Smooth muscle cell of bladder (primary cell): ENCODE results near the gene HIKESHI. TPM values are rescaled to one million over a fixed set of nuclear protein-coding genes. Genes with fewer than 3 reads are reported as not detected.

ENCODE experiments used
- total RNA-seq: library from RNA; depleted of rRNA; stranded (reverse); fragments of >200 nt; gene quantifications from 2 replicates; pipeline ENCODE4 v1.2.3, GENCODE V29; 2014

HIKESHI gene, protein sequence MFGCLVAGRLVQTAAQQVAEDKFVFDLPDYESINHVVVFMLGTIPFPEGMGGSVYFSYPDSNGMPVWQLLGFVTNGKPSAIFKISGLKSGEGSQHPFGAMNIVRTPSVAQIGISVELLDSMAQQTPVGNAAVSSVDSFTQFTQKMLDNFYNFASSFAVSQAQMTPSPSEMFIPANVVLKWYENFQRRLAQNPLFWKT
- 59.1 and 74.7 TPM in 2 replicates for total RNA-seq

DNA sequence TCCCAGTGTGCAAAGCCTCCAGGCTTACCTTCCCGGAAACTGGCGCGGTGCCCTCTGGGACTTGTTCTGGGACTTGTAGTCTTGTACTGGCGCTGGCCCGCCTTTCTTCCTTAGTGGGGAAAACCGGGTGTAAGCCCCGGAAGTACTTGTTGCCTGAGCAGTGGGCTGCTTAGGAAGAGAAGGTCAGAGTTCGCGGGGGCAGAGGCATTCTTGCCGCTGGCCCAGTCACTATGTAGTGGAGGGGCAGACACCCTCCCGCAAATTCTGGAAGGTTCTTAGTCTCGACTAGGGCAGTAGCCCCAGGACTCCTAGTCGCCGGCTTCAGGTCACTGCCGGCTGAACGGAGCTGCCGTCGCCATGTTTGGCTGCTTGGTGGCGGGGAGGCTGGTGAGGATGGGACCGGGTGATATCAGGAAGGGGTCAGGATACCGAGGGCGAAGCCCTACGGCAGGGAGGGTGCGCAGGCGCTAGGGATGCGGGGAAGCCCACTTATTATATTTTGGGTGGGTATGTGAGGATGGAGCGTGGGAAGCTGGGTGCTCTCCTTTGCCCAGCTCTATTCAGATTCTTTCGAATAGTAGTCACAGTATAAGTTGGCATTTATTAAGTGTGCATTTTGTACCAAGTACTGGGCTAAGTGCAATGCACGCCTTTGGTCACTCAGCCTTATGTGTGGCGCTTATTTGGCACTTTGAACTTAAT, at the start of gene HIKESHI:
TSS of gene HIKESHI (plus strand) at position 149 of the 702 bp plus-strand sequence. CDS start at position 358, 209 bp downstream.

DNA sequence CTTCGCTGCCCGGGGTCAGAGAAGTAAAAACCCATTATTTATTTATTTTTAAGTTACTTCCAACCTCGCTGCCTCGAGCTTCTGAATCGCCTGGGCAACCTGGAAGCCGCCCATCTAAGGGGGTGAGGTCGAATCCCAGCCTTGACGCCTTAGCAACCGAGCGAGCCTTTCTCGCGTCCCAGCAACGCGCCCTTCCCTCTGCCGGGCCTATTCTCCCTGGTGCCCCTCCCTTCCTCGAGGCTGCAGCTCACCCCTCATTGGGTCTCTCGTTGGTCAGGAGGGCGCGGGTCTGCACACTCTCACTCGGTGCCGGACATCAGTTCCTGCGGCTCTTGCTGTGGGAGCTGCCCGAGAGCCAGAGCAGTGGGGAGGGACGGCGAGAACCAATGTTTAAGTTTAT, 72.5 kb downstream of the HIKESHI start, which contains the start of gene CCDC81:
TSS of gene CCDC81 (plus strand) at position 302 of the 400 bp plus-strand sequence. CDS start 277 bp downstream, outside the sequence.

Other genes with a start within 250 kb of the HIKESHI start
- 190 and 231 TPM in 2 replicates for gene PICALM, start 233.2 kb upstream of the HIKESHI start, total RNA-seq
- gene EED, start 57.5 kb upstream of the HIKESHI start, total RNA-seq = 13.9 and 17.8 TPM in 2 replicates
- gene CCDC81, start 72.6 kb downstream of the HIKESHI start, total RNA-seq = 0.55 and 0.85 TPM in 2 replicates